ENCODE results near the gene TMEM132D.

TMEM132D gene

GRCh38 chr12:129366656-129367055, 537.2 kb downstream of the TMEM132D start:
- no peak for DNase-seq

DNA sequence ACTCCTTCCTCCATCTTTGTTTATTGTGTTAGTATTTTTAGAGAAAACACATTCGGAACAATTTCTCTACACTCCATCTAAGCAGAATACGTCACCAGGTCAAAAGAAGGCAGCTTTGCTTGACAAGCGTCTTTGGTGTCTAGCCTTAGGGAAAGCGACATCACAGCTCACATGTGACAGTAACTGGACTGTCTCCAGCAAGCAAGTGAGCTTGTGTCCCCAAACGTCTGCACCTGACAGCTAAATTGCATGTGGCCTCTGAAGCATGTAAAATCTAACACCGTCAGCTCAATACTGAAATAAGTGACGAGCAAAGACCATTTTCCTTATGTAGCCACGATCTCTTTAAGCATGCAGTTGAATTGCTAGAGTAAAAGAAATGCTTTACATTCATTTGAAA, 540.8 kb downstream of the TMEM132D start:
- DNase-seq = no peak

GRCh38 chr12:129357233-129357632, 546.6 kb downstream of the TMEM132D start:
- no peak for DNase-seq

GRCh38 chr12:129351481-129351880, 552.3 kb downstream of the TMEM132D start:
- no peak for DNase-seq

- no peak for DNase-seq
These were observed 564.5 kb downstream of the TMEM132D start for GRCh38 chr12:129339336-129339735.

- DNase-seq = no peak
These were observed 566.4 kb downstream of the TMEM132D start for GRCh38 chr12:129337413-129337812.

GRCh38 chr12:129335773-129336172, 568.1 kb downstream of the TMEM132D start:
- DNase-seq = no peak

- DNase-seq = no peak
These were observed 571.5 kb downstream of the TMEM132D start for GRCh38 chr12:129332286-129332685.

GRCh38 chr12:129331356-129332085, 572.3 kb downstream of the TMEM132D start:
- no peak for DNase-seq

DNA sequence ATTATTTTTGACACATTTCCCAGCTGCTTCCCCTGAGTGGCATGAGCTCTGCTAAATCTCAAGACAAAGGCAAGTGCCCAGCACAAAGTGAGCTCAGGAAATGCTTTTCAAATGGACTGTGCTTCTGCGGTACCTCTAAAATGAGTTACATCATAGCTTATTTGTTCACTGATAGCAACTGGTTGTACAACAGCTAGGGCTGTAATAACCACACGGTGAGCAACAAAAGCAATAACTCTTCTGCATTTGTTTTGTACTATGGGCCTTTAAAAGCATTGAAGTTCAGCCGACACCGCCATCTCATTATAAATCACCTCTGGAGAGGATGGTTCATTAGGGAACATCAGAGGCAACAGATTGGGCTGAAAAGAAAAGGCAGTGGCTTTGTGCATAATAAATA, 575.6 kb downstream of the TMEM132D start:
- DNase-seq = no peak

- DNase-seq = no peak
These were observed 578.3 kb downstream of the TMEM132D start for GRCh38 chr12:129325566-129325965.

DNA sequence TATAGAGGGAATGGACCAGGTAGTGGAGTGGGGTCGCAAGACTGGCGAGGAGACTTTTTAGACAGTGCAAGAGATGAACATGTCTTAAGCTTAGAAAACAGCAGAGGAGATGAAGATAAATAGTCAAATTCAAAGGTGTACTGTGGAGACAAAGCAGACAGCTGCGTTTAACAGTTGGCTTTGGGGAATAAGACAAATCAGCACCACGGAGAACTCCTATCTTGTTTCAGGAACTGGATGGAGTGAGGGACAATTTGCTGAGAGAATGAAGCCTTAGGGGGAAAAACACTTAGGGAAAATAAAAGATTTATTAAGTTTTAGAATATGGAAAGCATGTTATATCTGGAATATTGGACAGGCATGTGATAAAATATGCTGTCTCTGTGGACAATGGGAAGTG, 591.8 kb downstream of the TMEM132D start:
- no peak for DNase-seq

- DNase-seq = no peak
These were observed 593.5 kb downstream of the TMEM132D start for GRCh38 chr12:129310346-129310745.

GRCh38 chr12:129305851-129306250, 598.0 kb downstream of the TMEM132D start:
- peak in 19 of 58 donors; percentile 1 to 48 (median 12) for DNase-seq

DNA sequence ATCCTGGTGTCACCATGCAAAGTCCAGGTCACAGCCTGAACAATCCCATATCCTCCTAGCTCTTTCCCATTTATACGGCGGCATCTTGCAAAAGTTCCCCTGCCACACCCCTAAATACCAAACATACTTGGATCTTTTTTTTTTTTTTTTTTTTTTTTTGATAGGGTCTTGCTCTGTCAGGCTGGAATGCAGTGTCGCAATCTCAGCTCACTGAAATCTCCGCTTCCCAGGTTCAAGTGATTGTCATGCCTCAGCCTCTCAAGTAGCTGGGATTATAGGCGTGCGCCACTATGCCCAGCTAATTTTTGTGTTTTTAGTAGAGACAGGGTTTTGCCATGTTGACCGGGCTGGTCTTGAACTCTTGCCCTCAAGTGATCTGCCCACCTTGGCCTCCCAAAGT, 599.3 kb downstream of the TMEM132D start:
- DNase-seq = no peak

DNA sequence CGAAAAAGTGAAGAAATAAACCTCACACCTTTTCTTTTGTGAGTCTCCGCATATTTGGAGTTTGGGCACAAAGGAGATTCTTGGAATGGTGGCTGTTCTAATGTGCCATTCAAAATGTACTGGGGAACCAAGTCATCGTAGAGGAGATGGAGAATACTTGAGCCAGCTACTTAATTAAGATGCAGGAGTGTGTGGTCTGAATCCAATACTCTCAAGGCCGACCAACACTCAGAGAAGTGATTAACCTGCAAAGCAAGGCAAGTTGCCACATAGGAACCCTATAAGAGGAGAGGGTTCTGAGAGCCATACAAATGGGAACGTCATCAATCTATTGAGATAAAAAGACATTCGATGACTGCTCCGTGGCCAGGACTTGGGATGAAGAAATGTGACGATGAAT, 603.8 kb downstream of the TMEM132D start:
- DNase-seq = no peak

GRCh38 chr12:129298921-129299320, 604.9 kb downstream of the TMEM132D start:
- DNase-seq = no peak

DNA sequence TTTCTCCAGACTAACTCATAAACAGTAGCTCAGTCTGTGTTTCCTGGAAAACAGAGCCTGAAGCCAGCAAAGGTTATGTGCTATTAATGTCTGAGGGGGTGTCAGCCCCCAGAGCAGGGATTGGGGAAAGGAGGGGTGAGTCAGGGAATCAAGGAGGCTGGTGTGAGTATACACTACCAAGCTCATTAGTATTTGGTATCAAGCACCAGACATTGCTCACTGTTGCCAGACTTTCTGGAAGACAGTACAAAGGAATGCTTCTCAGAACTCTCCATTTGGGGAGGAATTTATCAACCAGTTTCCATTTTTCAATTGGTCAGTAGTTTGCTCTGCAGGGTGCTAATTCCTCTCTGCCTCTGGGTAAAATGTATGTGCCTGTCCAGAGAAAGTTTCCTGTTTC, 607.2 kb downstream of the TMEM132D start:
- DNase-seq = no peak

- DNase-seq = no peak
These were observed 609.0 kb downstream of the TMEM132D start for GRCh38 chr12:129294868-129295267.

DNA sequence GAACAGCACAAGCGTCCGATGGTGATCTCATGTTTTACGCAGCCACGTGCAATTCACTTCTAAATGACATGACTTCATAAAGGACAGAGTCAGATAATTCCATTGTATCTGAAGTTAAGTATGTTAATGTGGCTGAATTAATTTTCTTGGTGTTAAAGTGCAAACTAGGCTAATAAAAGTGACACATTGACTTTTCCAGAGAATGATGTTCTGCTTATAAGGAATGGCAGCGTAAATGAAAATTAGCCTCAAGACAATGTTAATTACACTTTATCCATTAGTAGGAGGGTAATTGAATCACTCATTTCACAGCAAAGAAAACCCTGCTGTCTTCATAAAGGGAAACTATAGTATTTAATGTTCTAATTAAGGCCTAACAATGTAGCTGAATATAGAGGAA, 624.1 kb downstream of the TMEM132D start:
- DNase-seq = no peak

DNA sequence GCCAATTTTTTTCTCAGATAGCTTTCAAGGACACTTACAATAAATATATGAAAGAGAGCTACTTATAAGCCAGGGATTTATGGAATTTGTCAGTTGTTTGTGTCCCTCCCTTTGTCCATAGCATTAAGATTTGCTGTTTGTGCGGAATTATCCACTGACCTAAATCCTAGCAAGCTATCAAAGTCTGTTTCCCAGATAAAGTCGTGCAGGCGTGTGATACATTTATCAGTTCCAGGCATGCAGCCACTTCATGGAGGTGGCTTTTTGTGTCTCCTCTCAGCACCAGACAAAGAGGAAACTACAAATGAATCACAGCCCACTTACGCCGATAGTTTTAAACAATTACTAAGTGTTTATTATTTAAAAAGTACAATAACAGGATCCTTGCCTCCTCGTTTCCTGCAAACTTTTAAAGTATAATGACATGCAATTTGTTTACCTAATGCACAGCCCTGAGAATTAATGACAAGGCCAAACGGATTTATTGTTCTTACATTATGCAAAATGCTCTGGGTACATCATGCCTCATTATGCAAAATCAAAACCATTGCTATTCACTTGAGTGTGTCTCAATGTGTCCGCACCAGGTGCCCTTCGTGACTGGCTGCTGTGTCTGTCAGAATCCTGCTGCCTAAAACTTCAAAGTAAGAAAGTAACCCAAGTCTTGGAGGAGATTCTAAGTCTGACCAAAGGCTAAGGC, 627.3 kb downstream of the TMEM132D start:
- peak in 1 of 58 donors; percentile 0 for DNase-seq

DNA sequence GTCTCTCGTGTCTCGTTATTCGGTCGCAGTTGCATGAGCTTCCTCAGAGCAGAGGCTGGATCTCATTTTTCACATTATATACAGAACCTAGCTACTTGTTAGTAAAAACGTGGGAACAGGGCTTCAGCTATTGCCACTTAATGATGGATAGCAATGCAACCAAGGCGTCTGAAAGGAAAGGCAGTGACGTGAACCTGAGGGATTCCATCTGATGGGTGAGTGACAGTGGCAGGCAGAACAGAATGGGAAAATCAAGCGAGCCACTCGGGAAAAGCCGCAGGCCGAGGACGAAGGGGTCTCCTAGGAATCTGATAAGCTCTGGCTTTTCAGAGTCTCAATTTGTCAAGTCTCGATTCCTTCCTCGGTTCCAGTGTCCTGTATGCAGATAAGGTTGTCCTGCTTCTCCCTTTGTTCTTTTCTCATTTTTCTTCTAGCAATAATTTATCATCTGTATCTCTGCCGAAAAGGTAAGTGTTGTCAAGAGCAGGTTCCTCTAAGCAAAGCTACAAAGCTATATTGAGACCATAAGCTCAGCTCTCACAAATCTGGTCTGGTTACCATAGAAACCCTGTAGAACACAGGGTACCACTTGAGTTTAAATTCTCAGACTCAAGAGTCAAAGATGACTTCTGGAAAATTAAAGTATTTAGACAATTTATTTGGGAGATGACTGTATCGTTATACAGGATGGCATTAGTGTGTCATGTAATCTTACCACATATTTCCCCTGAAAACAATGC, 633.9 kb downstream of the TMEM132D start:
- peak in 1 of 58 donors; percentile 30 for DNase-seq
